GM19455 (cell line): ENCODE results near the gene PCSK7.

Experiments
- ATAC-seq: cut with Tn5 transposase; IDR thresholded peaks from one replicate; pipeline ENCODE4 v1.9.1; 2021; ENCODE audit not compliant: unreplicated experiment

Gene PCSK7

DNA sequence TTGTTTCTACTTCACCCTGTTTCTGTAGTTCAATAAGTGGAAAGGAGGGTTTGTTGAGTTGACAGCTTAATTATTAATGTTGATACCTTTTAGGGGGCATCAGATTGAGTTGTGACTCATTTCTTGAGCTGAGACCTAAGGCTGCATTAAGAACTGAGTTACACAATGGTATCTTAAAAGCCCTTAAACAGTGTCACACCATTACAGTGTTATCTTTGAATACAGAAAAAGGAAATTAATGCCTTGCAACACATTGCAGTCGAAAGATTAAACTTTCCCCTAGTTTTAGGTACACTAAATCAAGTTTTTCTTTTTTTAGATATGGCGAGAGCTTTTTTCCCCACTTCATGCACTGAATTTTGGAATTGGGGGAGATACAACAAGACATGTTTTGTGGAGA lies 71.0 kb downstream of the PCSK7 start:
- no peak for ATAC-seq

DNA sequence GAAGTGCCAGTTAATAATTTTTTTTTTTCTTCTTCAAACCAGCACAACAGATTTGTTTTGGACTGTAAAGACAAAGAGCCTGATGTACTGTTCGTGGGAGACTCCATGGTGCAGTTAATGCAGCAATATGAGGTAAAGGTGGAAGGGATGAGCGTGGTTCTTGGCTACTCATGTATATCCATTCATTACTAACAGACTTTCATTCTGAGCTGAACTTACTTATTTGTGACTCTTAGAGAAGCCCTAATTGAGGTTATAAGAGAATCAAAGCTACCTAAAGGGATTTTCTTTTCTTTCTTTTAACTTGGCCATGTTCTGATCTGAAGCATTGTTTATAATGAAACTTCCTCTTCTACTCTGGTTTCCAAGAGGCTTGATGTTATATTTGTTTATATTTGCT lies 72.0 kb downstream of the PCSK7 start:
- no peak for ATAC-seq

DNA sequence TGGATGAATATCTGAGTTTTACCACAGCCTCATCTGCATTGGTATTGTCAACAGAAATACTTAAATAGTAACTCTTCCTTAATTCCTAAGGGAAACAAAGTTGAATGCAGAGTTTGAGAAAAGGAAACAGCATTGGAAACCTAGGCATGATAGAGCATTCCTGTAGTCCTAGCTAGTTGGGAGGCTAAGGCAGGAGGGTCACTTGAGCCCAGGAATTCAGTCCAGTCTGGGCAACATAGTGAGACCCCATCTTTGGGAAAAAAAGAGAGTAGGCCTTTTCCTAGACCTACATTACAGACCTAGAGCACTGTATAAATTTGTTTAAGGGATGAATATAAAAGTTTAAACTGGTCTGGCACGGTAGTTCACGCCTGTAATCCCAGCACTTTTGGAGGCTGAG lies 74.4 kb downstream of the PCSK7 start:
- ATAC-seq, result no peak

DNA sequence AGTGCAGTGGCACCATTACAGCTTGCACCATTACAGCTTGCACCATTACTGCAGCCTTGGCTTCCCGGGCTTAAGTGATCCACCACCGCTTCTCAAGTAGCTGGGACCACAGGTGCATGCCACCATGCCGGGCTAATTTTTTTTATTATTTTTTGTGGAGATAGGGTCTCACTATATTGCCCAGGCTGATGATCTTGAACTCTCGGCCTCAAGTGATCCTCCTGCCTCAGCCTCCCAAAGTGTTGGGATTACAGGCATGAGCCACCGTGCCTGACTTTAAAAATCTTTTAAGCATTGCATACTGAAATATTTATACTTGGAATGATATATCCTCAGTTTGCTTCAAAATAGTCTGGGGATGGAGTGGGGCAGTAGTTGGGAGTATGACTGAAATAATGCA lies 77.4 kb downstream of the PCSK7 start:
- ATAC-seq, result no peak
